ENCODE measurements around the gene RBM47. TPM values are rescaled to one million over a fixed set of nuclear protein-coding genes. Genes with fewer than 3 reads are reported as not detected.

The RBM47 gene
- total and polyA plus RNA-seq, 2 of the 4 experiments (the other 2 are of a cell fraction), result 0.44 to 1.1 TPM

GRCh38 chr4:40651280-40651679 is 21.6 kb upstream of the RBM47 start:
- Histone ChIP-seq H3K36me3 (ENCODE audit: control insufficient read depth, insufficient read depth, low read length) (no peaks in the 10 kb centered on the region), H2AK5ac (ENCODE audit: low read depth, low read length) (no peak overlapping the region), H2BK120ac (ENCODE audit: low read depth, low read length) (no peak overlapping the region), H2AFZ (replicated peaks; ENCODE audit: low read length, poor library complexity) (no peak overlapping the region), H3K4me1 (ENCODE audit: control insufficient read depth, insufficient read depth, low read length) (no peaks in the 10 kb centered on the region), H3K27me3 (ENCODE audit: control insufficient read depth, insufficient read depth, low read length) (no peaks in the 10 kb centered on the region), H3K79me1 (ENCODE audit: low read depth in 1 of 2, low read length in 2 of 2) (no peaks in the 10 kb centered on the region), H2BK5ac (ENCODE audit: low read depth, low read length, poor library complexity, severe bottlenecking) (no peak overlapping the region), H3K9ac (ENCODE audit: low read depth, low read length) (no peak overlapping the region), H4K20me1 (ENCODE audit: insufficient read depth, low read length) (no peaks in the 10 kb centered on the region), H4K8ac (ENCODE audit: low read depth in 2 of 2, low read length in 2 of 2) (no peak overlapping the region), H2AK9ac (replicated peaks; ENCODE audit: low read depth, low read length, poor library complexity) (no peak overlapping the region), H4K5ac (ENCODE audit: low read depth, low read length) (no peak overlapping the region), H4K91ac (ENCODE audit: insufficient read depth, low read depth, low read length) (no peak overlapping the region), H3K4ac (ENCODE audit: low read depth, low read length) (no peak overlapping the region), H3K9me1 (ENCODE audit: insufficient read depth, low read length) (no peaks in the 10 kb centered on the region), H3K56ac (ENCODE audit: extremely low read depth, insufficient read depth, low read length) (no peak overlapping the region), H2BK20ac (ENCODE audit: low read depth, low read length) (no peak overlapping the region), H3K27ac (ENCODE audit: insufficient read depth, low read length) (no peak overlapping the region), H3K14ac (replicated peaks; ENCODE audit: low read depth, low read length) (no peak overlapping the region), H3K4me3 (ENCODE audit: insufficient read depth, low read depth, low read length) (no peak overlapping the region), H3K9me3 (ENCODE audit: control insufficient read depth, insufficient read depth, low read length) (no peaks in the 10 kb centered on the region), H2BK15ac (ENCODE audit: low read depth, low read length) (no peak overlapping the region), H3K4me2 (ENCODE audit: low read depth, low read length) (no peak overlapping the region), H3K23ac (ENCODE audit: low read depth, low read length) (no peak overlapping the region), H3K18ac (ENCODE audit: low read depth, low read length) (no peak overlapping the region)
- ATAC-seq (ENCODE audit: low read depth) (no peak), DNase-seq (no peak)
- in situ Hi-C loops (cut with MboI; ENCODE audit: low sequenced_read_pairs) (no loop called here), intact Hi-C loops (cut with micrococcal nuclease) (no loop called here), dilution Hi-C loops (cut with HindIII; ENCODE audit: low sequenced_read_pairs, unreplicated experiment) (no loop called here)
- no TSS peak for BruUV-seq (replicated peaks)
- WGBS, 2 experiments (ENCODE audit: extremely low coverage in 2 of 2, insufficient read length in 1 of 2), result no CpG with 5 or more reads among the region's 2 CpGs
- ChIA-PET CTCF (no interaction called here), POLR2A (ENCODE audit: unreplicated experiment) (no interaction called here)
- TF ChIP-seq, protein P1, sequence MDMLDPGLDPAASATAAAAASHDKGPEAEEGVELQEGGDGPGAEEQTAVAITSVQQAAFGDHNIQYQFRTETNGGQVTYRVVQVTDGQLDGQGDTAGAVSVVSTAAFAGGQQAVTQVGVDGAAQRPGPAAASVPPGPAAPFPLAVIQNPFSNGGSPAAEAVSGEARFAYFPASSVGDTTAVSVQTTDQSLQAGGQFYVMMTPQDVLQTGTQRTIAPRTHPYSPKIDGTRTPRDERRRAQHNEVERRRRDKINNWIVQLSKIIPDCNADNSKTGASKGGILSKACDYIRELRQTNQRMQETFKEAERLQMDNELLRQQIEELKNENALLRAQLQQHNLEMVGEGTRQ (IDR thresholded peaks at IDR 0.05; ENCODE audit: low read depth, low read length), result no peak
- TF ChIP-seq CTCF (conservative IDR thresholded peaks at IDR 0.05; ENCODE audit: low read depth, low read length) (no peak), MAFK (IDR thresholded peaks at IDR 0.05; ENCODE audit: low read depth, low read length) (no peak), RFX5 (IDR thresholded peaks at IDR 0.05; ENCODE audit: low read depth, low read length) (no peak), SMC3 (IDR thresholded peaks at IDR 0.05; ENCODE audit: low read depth, low read length) (no peak), NFE2L2 (IDR thresholded peaks at IDR 0.05; ENCODE audit: low read depth, low read length) (no peak)
